Measurements from ENCODE around the gene COG5. TPM values are rescaled to one million over a fixed set of nuclear protein-coding genes. Genes with fewer than 3 reads are reported as not detected.

COG5 gene
- total and polyA plus RNA-seq, 9 of the 15 experiments (the other 6 are each of a cell fraction or from before 2014, with no cell fraction given), result 15.3 to 75.1 (median 56.4) TPM

- in situ Hi-C loops (cut with MboI), result no loop called here
- peaks cover 48% of the 10 kb centered on the region for H3K36me3 ChIP-seq (ENCODE audit: control insufficient read depth, insufficient read depth, low read length)
- no peaks in the 10 kb centered on the region for H3K79me2 ChIP-seq (ENCODE audit: control insufficient read depth, insufficient read depth, low read length)
- CTCF ChIA-PET (ENCODE audit: low intra/inter-chr PET ratio), result no interaction called here
- H3K9me1 ChIP-seq (ENCODE audit: control insufficient read depth, insufficient read depth, low read length), result no peaks in the 10 kb centered on the region
- DNase-seq (ENCODE audit: extremely low read depth in 1 of 4, low spot score in 3 of 4) (no peak), FAIRE-seq (no peak), ATAC-seq (no peak)
- no peak for TF ChIP-seq SP1 (CRISPR knock-in tag; IDR thresholded peaks at IDR 0.05)
- TF ChIP-seq ZBTB11 (CRISPR knock-in tag; IDR thresholded peaks at IDR 0.05), result no peak
- no peak for TF ChIP-seq GATAD2B (IDR thresholded peaks at IDR 0.05; ENCODE audit: borderline replicate concordance)
- TF ChIP-seq COPS2 (conservative IDR thresholded peaks at IDR 0.05), result no peak
- intact Hi-C loops (cut with micrococcal nuclease), result no loop called here
- H3K27me3 ChIP-seq (ENCODE audit: control insufficient read depth in 2 of 2, insufficient read depth in 2 of 2, low read length in 2 of 2), result no peaks in the 10 kb centered on the region
- POLR2A ChIA-PET, result interaction anchor here (1.4 to 2.0 kb wide), 2 partner anchors 10 to 15 kb away, joined by 5 to 7 read pairs; no protein-coding TSS in a partner anchor
- no peaks in the 10 kb centered on the region for H4K20me1 ChIP-seq (replicated peaks; ENCODE audit: control insufficient read depth, insufficient read depth, low read length)
- no peak overlapping the region for H2AFZ ChIP-seq (ENCODE audit: low read depth, low read length)
- H3K27ac ChIP-seq (ENCODE audit: extremely low read depth, low read depth, low read length), result no peak overlapping the region
- no peak overlapping the region for H3K9ac ChIP-seq (ENCODE audit: insufficient read depth in 1 of 2, low read depth in 2 of 2, low read length in 2 of 2)
- H3K4me1 ChIP-seq (replicated peaks in 1 of 2; ENCODE audit: control insufficient read depth in 2 of 2, insufficient read depth in 2 of 2, low read length in 2 of 2), result no peaks in the 10 kb centered on the region
- no TSS peak for BruUV-seq (replicated peaks)
- H3K4me2 ChIP-seq (ENCODE audit: insufficient read depth, low read length), result no peak overlapping the region
- WGBS (ENCODE audit: insufficient coverage, low coverage, missing lambda C conversion rate), result 91% methylated on average over 1 of the region's 1 CpG
- H3K9me3 ChIP-seq (replicated peaks; ENCODE audit: control insufficient read depth, insufficient read depth, low read depth, low read length), result no peaks in the 10 kb centered on the region
- H3K4me3 ChIP-seq, result no peak overlapping the region
Measured at GRCh38 chr7:107610323-107610722, 46.6 kb upstream of the COG5 start.
